Left hindlimb (tissue), 1 donor: Measurements from ENCODE around the gene MAML2.
"Not testable (repeated sequence)": the region's sequence is repeated elsewhere in the genome, so short reads cannot be mapped to it uniquely, and the experiment has no call there.

Source experiments
- DNase-seq: peaks from one replicate; pipeline ENCODE4 v3.0.0-alpha.2; 2018

The MAML2 gene

GRCh38 chr11:96288915-96289314 lies 54.1 kb downstream of the MAML2 start:
- DNase-seq, result no peak

- no peak for DNase-seq
These were observed 55.1 kb downstream of the MAML2 start for GRCh38 chr11:96287822-96288439.

- not testable (repeated sequence) for DNase-seq
These were observed 57.0 kb downstream of the MAML2 start for GRCh38 chr11:96285985-96286384.

GRCh38 chr11:96284917-96285316 lies 58.1 kb downstream of the MAML2 start:
- no peak for DNase-seq

- no peak for DNase-seq
These were observed 58.6 kb downstream of the MAML2 start for GRCh38 chr11:96284401-96284800.

- DNase-seq, result no peak
These were observed 60.3 kb downstream of the MAML2 start for GRCh38 chr11:96282625-96283220.

- DNase-seq, result no peak
These were observed 62.6 kb downstream of the MAML2 start for GRCh38 chr11:96280444-96280843.

- no peak for DNase-seq
These were observed 63.1 kb downstream of the MAML2 start for GRCh38 chr11:96279896-96280290.

- DNase-seq, result no peak
These were observed 63.7 kb downstream of the MAML2 start for GRCh38 chr11:96279018-96279895.

GRCh38 chr11:96278039-96278897 lies 64.7 kb downstream of the MAML2 start:
- no peak for DNase-seq

- DNase-seq, result no peak
These were observed 65.3 kb downstream of the MAML2 start for GRCh38 chr11:96277696-96278038.

- no peak for DNase-seq
These were observed 66.2 kb downstream of the MAML2 start for GRCh38 chr11:96276836-96277235.

GRCh38 chr11:96275801-96276594 lies 67.0 kb downstream of the MAML2 start:
- DNase-seq, result no peak

GRCh38 chr11:96273507-96273906 lies 69.5 kb downstream of the MAML2 start:
- DNase-seq, result no peak

GRCh38 chr11:96272529-96273222 lies 70.3 kb downstream of the MAML2 start:
- DNase-seq, result no peak

GRCh38 chr11:96271777-96272176 lies 71.2 kb downstream of the MAML2 start:
- no peak for DNase-seq

GRCh38 chr11:96271352-96271751 lies 71.6 kb downstream of the MAML2 start:
- not testable (repeated sequence) for DNase-seq

- DNase-seq, result not testable (repeated sequence)
These were observed 74.5 kb downstream of the MAML2 start for GRCh38 chr11:96268527-96268926.

GRCh38 chr11:96267496-96268032 lies 75.4 kb downstream of the MAML2 start:
- no peak for DNase-seq

GRCh38 chr11:96267001-96267495 lies 75.9 kb downstream of the MAML2 start:
- no peak for DNase-seq

GRCh38 chr11:96265972-96266371 lies 77.0 kb downstream of the MAML2 start:
- DNase-seq, result no peak
